ENCODE measurements around the gene FGFBP1.

The FGFBP1 gene

DNA sequence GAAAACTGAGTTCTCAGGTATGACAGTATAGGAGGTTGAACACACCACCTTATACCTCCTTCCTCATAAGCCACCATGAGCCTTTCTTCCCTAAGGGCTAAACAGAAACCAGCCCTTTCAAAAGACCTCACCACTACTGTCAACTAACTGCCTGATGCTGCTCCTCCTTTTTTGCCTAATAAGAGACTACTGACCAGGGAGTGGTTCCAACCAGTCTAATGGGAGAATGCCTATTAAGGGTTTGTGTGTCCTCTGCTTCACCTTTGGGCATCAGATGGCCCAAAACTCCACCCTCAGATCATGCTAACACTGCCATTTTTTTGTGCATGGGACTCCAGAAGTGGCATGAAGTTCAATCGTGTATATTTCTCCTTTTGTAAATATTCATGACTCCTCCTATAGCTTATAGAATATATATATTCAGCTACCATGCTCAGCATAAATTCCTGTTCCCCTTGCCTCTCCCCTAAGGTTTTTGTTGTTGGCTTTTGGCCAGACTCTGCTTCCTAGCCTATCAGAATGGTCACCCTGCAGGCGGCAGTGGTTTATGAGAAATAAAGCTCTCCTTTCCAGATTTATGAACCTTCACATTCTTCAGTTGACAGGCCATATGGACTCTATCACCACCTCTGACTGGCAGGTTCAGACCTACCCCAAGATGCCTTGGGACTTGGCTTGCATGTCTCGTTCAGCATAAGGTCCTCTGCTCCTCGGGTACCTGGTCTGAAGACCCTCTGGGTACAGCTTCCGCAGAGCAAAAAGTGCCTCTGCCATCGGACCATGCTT, 28.2 kb downstream of the FGFBP1 start:
- DNase-seq = no peak

DNA sequence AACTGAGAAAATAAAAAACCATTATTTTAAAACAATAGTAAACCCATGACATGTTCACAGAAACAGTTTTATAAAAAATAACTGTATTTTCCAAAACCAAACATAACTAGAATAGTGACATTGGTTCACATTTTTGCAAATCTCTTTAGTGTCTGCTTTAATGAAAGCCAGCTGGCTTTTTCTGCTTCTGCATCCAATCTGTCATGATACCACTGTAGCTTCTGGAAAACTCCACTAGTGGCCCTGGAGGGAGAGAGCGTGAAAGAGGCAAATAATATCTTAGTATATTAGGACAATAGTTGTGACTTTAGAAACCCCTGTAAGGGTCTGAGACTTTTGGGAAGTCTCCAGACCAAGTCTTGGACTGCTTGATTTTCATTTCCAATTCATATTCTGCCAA, 31.1 kb downstream of the FGFBP1 start:
- no peak for DNase-seq

DNA sequence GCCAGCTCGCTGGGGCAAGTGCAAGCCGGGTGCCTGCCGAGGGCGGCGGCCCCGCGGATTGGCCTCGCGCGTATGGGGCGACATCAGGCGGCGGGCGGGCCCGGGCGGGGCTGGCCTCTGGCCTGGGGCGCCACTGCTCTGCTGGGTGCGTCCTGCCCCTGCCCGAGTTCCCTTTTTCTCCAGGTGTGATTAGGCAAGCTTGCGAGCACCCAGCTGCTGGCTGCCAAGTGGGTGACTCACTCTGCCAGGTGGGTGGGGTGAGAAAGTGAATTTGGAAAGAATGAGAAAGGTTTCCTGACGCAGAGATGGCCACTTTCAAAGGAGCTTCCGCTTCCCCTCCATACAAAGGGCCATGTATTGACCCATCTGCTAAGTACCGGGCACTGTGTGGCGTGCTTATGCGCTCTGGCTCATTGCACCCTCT, 32.5 kb downstream of the FGFBP1 start:
- DNase-seq = peak; percentile 71

DNA sequence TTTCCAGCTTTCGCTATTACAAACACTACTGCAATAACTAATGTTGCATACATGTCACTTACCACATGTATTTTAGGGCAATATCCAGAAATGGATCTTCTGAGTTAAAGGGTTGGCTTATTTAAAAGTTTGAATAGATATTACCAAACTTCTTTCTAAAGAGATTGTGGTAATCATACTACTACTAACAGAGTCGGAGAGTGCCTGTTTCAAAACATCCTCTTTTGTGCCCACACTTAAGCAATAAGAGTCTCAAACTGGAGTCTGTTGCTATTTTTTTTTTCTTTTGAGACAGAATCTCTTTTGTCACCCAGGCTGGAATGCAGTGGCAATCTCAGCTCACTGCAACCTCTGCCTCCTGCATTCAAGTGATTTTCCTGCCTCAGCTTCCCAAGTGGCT, 35.8 kb downstream of the FGFBP1 start:
- no peak for DNase-seq

DNA sequence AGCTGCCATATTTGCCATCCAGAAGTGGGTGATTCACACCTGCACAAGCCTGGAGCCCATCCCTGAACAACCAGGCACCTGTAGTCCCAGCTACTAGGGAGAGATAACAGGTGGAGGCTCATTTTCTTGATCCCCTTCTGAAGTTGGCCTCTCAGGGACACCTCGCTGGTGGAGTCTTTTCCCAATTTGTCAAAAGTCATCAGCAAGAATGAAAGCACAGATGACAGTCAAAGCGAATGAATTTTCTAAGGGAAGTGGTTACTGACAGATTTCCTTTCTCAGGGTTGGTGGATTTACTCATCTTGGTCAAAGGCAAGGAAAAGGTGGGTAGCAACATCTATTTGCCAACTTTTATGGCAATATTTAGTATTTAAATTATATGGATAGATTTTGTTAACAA, 36.5 kb downstream of the FGFBP1 start:
- DNase-seq = no peak

GRCh38 chr4:15901007-15901406, 37.5 kb downstream of the FGFBP1 start:
- no peak for DNase-seq

DNA sequence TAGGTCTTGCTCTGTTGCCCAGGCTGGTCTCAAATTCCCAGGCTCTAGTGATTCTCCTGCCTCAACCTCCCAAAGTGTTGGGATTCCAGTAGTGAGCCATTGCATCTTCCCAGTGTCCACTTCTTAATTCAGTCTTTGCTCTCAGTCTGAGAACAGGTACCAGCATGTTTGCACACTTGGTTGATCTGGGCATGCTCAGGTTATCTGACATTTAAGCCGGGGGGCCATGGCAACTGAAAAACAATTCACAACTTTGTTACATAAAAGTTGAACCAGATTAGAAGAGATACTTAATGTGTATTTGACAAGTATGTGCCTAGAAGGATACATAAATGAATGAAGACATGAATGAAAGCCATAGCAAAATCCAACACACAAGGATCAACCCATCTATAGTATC, 39.0 kb downstream of the FGFBP1 start:
- DNase-seq = no peak

DNA sequence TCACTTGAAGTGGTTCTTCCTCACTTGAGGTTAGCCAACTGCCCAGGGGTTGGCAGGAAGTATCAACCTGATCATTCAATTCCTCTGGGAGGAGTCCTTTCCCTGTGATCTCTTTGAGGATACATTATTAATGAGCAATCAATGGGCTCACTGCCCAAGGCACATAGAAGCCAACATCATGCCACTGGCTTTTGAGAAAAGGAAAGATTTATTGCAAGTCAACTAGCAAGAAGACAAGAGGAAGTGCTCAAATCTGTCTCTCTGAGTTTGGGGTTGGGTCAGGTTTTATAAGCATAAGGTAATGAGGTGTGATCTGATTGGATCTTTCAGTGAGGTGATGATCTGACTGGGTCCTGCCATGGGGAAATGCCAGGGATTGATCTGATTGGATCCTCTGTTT, 39.6 kb downstream of the FGFBP1 start:
- no peak for DNase-seq

DNA sequence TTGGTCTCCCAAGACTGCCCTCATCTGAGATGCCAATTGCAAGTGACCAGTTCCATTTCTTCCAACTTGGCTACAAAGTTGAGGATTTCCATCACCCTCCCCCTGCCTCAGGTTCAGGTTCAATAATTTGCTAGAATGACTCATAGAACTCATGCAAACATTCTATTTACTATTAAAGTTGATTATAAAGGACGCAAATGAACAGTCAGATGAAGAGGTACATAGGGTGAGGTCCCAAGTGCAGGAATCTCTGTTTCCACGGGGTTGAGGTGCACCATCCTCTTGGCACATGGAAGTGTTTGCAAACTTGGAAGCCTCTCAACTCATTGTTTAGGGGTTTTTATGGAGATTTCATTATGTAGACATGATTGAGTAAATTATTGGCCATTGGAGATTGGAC, 41.0 kb downstream of the FGFBP1 start:
- no peak for DNase-seq

DNA sequence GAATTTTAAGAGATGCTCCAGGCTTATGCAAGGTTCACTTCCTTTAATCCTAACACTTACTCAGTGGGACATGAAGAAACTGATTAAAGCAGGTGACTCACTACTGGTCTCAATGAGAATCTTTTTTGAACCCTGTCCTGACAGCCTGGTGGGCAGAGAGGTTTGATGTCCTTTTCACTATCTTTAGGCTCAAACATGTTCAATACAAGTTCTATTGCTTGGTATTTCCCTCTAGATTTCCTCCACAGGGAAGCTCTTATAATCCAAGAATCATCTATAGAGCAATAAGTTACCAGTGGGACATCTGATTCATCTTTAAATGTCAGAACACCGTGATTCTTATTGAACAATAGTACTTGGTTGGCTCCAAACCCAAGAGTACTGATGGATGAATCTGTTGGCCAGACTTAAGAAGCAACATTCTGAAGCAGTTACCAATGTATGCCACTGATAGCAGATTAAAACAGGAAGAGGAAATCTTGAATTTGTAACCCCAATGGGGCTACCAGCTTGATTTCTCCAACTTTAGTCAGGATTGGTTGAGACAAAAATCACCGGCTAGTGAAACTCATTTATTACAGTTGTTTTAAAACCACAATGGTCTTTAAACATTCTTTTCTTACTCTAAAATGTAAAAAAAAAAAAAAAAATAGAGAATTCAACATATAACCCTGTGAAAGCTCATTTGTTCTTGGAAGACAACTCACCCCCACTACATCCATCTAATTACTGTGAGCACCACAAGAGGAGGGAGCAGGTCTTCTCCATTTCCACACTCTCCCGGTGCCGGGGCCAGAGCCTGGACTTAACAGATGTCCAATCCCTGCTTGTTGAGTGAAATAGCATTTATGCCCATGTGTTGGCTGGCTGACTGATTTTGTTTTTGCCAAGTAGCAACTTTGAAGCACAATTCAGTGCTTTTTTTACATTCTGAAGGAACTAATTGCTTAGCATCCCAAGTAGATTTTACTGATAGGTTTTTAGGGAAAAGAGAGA, 43.3 kb downstream of the FGFBP1 start:
- DNase-seq = no peak

DNA sequence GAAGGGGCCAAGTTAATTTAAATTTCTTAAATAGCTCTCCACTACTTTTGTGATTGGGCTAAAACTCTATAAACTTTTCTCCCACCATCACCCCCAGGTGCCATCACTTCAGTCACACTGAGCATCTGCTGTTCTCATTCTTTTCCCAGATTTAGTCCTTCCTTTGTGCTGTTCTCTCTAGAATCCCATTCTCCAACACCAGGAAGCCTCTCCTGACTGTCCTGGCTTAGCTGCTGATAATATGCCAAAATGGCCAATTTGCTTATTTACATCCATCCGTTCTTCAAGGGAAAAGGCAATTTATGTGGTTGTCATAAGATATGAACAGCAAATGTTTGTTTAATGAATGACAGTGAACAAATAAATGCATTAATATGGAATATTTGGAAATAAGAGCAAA, 44.1 kb downstream of the FGFBP1 start:
- DNase-seq = no peak

GRCh38 chr4:15893962-15894361, 44.6 kb downstream of the FGFBP1 start:
- DNase-seq = no peak

- DNase-seq = no peak
These were observed 47.2 kb downstream of the FGFBP1 start for GRCh38 chr4:15891312-15891711.

GRCh38 chr4:15890246-15890829, 48.2 kb downstream of the FGFBP1 start:
- DNase-seq = no peak

- DNase-seq = no peak
These were observed 50.0 kb downstream of the FGFBP1 start for GRCh38 chr4:15888515-15888914.

All from DMS153 (cell line).